Brain microvascular endothelial cell (primary cell): ENCODE results near the gene PTPRA.

Source experiments
- DNase-seq: peaks from one replicate; pipeline ENCODE4 v3.0.0-alpha.2; 2020
- H3K27ac ChIP-seq: fragments of 250-450 bp; sonication (Bioruptor Pico); 2 replicates; pipeline ENCODE4 v1.5.1; 2020; ENCODE audit warnings: mild to moderate bottlenecking, moderate library complexity
- H3K27me3 ChIP-seq: fragments of 250-450 bp; sonication (Bioruptor Pico); replicated peaks from 2 replicates; pipeline ENCODE4 v1.5.1; 2020; ENCODE audit warnings: mild to moderate bottlenecking
- H3K36me3 ChIP-seq: fragments of 250-450 bp; sonication (Bioruptor Pico); replicated peaks from 2 replicates; pipeline ENCODE4 v1.5.1; 2020; ENCODE audit warnings: mild to moderate bottlenecking
- H3K4me3 ChIP-seq: 2 replicates; pipeline ENCODE4 v1.5.1; 2011; ENCODE audit warnings: low read depth, mild to moderate bottlenecking, control low read depth, low read length, moderate library complexity
- in situ Hi-C: cut with HindIII; loops from 2 replicates; pipeline ENCODE4 v1.10.0; 2017; ENCODE audit warnings: low sequenced_read_pairs, low pct_ligation_motif_present
- TF ChIP-seq, protein P1 (sequence below): IDR thresholded peaks from 2 replicates; pipeline ENCODE4 v1.5.1; 2011; ENCODE audit warnings: low read depth, mild to moderate bottlenecking, moderate library complexity, low read length, control low read depth, inconsistent platforms; ENCODE audit errors: missing control alignments

PTPRA gene

DNA sequence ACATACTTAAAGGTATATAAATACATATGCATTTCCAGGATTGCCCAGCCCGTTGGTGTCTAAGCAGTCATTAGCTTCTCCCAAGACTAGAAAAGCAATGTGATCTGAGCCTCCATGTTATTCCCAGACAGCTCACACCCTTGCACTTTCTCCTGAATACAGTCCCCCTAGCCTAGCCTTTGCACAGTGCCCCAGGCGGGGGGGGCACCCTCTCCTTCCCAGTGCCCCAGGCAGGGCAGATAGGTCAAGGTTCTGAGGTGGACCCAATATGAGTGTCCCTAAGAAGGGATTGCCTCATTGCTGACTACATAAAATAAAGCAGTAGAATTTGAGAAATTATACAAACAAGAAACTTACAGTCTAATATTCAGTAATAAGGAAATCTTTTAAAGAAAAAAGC, 154.7 kb downstream of the PTPRA start:
- no peaks in the 10 kb centered on the region for H3K27me3 ChIP-seq
- peaks cover 51% of the 10 kb centered on the region for H3K36me3 ChIP-seq
- in situ Hi-C loops = no loop called here
- no peak for DNase-seq
- TF ChIP-seq, protein P1, sequence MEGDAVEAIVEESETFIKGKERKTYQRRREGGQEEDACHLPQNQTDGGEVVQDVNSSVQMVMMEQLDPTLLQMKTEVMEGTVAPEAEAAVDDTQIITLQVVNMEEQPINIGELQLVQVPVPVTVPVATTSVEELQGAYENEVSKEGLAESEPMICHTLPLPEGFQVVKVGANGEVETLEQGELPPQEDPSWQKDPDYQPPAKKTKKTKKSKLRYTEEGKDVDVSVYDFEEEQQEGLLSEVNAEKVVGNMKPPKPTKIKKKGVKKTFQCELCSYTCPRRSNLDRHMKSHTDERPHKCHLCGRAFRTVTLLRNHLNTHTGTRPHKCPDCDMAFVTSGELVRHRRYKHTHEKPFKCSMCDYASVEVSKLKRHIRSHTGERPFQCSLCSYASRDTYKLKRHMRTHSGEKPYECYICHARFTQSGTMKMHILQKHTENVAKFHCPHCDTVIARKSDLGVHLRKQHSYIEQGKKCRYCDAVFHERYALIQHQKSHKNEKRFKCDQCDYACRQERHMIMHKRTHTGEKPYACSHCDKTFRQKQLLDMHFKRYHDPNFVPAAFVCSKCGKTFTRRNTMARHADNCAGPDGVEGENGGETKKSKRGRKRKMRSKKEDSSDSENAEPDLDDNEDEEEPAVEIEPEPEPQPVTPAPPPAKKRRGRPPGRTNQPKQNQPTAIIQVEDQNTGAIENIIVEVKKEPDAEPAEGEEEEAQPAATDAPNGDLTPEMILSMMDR = no peak
- H3K4me3 ChIP-seq = no peak overlapping the region
- no peak overlapping the region for H3K27ac ChIP-seq

DNA sequence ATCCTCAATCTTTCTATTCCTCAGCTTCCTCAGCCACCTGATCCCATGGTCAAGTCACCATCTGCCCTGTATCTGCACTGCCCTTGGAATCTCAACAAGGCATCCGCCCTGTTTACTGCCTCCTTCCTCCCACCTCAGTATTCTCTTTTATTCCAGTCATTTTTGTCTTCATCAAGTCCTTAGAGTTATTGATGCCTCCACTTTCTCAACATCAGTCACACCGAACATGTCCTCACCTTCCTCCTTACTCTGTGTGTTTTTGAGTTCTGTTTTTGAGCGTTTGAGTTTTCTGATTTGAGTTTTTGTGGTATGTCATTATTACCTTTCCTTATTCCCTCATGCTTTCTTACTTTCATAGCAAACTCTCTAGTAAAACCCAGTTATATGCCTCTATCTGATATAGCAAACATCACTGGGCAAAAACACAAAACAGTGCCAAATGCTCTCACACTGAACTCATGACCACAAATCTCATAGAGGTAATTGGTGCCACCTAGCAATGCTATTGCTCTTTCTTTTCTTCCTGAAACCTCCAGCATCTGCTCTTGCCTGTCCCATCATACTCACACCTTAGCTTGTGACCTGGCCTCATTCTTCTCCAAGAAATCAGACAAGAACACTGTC, 158.4 kb downstream of the PTPRA start:
- in situ Hi-C loops = no loop called here
- no peak overlapping the region for H3K4me3 ChIP-seq
- no peak for DNase-seq
- TF ChIP-seq, protein P1 = no peak
- H3K27ac ChIP-seq = no peak overlapping the region
- peaks cover 55% of the 10 kb centered on the region for H3K36me3 ChIP-seq
- H3K27me3 ChIP-seq = no peaks in the 10 kb centered on the region

DNA sequence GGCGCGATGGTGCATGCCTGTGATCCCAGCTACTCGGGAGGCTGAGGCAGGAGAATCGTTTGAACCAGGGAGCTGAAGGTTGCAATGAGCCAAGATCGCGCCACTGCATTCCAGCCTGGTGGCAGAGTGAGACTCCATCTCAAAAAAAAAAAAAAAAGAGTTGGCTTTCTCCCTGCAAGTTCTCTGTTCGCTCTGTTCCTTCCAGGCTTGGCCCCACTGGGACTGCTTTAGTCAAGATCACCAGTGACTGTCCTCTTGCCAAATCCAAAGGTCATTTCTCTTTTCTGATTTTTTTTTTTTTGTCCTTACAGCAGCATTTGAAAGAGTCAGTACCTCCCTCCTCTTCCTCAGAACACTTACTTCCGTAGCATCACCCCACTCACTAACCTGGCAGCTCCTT, 159.3 kb downstream of the PTPRA start:
- DNase-seq = no peak
- no peak overlapping the region for H3K4me3 ChIP-seq
- H3K27me3 ChIP-seq = no peaks in the 10 kb centered on the region
- in situ Hi-C loops = no loop called here
- peaks cover 53% of the 10 kb centered on the region for H3K36me3 ChIP-seq
- no peak overlapping the region for H3K27ac ChIP-seq
- TF ChIP-seq, protein P1 = no peak

DNA sequence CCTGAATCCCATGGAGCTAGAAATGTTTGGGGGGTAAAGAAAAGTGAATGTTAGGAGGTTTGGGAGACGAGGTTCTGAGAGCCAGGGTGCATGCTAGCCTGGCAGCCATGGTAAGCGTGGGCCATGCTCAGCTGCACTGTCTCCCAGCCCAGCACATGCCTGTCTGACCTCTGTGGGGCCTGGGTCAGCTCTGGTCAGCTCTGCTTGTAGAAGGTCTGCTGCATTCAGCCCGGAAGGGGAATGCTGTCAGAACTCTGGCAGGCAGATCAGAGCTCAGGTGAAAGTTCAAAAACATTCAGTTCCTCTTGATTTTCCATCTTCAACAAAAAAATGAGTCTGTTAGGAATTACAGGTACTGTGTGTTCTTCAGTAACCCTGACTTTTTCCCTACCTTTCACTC, 164.4 kb downstream of the PTPRA start:
- Histone ChIP-seq H3K4me3 (no peak overlapping the region), H3K27me3 (no peaks in the 10 kb centered on the region), H3K27ac (no peak overlapping the region), H3K36me3 (peaks cover 53% of the 10 kb centered on the region)
- no peak for DNase-seq
- in situ Hi-C loops = no loop called here
- TF ChIP-seq, protein P1 = no peak

DNA sequence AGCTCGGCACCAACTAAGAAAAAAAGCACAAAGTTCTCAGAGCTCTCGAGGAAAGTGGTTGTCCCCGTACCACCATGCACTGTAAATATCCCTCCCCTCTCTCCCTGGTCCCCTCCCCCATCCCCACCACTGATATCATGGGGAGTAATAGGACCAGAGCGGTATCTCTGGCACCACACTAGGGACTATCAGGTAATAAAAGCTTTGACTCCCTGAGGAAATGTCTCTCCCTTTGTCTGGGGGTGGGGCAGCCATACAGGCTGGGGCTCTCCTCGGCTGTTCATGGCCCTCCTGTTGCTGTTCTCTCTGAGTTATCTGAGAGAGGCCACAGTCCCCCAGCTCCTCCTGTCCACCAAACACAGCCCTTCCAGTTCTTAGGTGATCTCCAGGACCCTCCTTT, 165.2 kb downstream of the PTPRA start:
- TF ChIP-seq, protein P1 = no peak
- H3K4me3 ChIP-seq = no peak overlapping the region
- in situ Hi-C loops = no loop called here

DNA sequence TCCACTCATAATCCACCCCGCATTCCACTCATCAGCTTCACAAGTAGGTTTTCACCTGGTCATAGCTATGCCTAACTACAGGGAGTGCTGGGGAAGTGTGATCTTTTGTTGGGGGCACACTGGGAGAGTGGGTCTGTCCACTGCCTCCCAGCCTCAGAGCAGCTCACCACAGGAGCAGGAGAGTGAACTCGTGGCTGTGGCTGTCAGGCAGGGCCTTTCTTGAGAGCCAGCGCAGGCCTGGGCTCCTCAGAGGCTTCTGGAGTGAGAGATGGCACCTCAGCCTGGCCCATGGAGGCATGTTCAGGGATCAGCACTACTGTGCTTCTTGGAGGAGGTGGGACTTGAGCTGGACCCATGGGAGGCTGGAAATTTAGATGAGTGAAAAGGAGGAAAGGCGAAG, 166.1 kb downstream of the PTPRA start:
- DNase-seq = no peak
- Histone ChIP-seq H3K27me3 (no peaks in the 10 kb centered on the region), H3K4me3 (no peak overlapping the region), H3K36me3 (peaks cover 47% of the 10 kb centered on the region), H3K27ac (no peak overlapping the region)
- in situ Hi-C loops = no loop called here
- TF ChIP-seq, protein P1 = no peak

More for the DNA sequence above, 165.2 kb downstream of the PTPRA start:
- no peaks in the 10 kb centered on the region for H3K27me3 ChIP-seq
- peaks cover 50% of the 10 kb centered on the region for H3K36me3 ChIP-seq
- no peak overlapping the region for H3K27ac ChIP-seq
- no peak for DNase-seq
